ENCODE results near the gene TCF7L2.

DNA sequence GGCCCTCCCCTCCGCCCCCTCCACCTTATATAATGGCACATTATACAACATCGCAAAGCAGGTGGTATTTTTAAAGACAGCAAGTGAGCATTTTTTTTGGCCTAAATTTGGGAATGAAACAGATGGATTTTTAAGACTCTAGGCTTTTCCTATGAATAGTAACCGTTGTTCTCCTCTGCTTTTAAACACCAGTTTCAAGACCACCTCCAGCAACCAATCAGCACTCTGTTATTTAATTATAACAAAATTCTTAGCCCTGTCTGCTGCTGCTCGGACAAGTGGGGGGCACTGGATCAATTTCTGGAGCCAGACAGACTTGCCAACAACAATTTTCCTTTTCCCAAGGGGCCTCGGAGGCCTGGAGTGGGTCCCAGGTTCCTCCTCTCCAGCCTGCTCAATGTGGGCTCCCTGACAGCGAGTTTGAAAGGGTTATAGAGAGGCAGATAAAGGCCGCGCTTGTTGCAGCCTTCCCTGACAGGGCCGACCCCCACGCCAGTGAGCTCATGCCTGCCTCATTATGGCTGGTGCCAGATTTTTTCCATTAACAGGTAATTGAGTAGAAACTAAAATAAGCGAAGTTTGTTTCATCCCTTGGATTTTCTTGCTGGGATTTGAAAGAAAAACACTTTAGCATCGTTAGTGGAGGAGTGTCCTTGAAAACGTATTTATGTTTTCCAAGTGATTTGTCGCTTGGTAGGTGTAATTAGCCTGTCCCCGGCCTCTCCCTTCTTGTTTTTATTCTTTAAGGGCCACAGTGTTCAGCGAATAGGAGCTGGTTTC lies 227.3 kb downstream of the TCF7L2 start:
- TF ChIP-seq, protein P1, sequence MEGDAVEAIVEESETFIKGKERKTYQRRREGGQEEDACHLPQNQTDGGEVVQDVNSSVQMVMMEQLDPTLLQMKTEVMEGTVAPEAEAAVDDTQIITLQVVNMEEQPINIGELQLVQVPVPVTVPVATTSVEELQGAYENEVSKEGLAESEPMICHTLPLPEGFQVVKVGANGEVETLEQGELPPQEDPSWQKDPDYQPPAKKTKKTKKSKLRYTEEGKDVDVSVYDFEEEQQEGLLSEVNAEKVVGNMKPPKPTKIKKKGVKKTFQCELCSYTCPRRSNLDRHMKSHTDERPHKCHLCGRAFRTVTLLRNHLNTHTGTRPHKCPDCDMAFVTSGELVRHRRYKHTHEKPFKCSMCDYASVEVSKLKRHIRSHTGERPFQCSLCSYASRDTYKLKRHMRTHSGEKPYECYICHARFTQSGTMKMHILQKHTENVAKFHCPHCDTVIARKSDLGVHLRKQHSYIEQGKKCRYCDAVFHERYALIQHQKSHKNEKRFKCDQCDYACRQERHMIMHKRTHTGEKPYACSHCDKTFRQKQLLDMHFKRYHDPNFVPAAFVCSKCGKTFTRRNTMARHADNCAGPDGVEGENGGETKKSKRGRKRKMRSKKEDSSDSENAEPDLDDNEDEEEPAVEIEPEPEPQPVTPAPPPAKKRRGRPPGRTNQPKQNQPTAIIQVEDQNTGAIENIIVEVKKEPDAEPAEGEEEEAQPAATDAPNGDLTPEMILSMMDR (IDR thresholded peaks at IDR 0.05; ENCODE audit: low read depth, low read length, poor library complexity, severe bottlenecking), result no peak
- no peak for TF ChIP-seq EZH2phosphoT487 (IDR thresholded peaks at IDR 0.05; ENCODE audit: borderline replicate concordance, low read length)

All from DOHH2 (cell line).